LoVo (cell line): ENCODE results near the gene DCBLD2.

Source experiments
- DNase-seq: peaks from one replicate; pipeline ENCODE4 v3.0.0-alpha.2; 2016; ENCODE audit warnings: low spot score

Gene DCBLD2

GRCh38 chr3:98791341-98792325, 109.9 kb downstream of the DCBLD2 start:
- no peak for DNase-seq

GRCh38 chr3:98788651-98789050, 112.8 kb downstream of the DCBLD2 start:
- no peak for DNase-seq

GRCh38 chr3:98787181-98787580, 114.3 kb downstream of the DCBLD2 start:
- no peak for DNase-seq

GRCh38 chr3:98786364-98787006, 115.0 kb downstream of the DCBLD2 start:
- DNase-seq, result no peak

- no peak for DNase-seq
These were observed 116.6 kb downstream of the DCBLD2 start for GRCh38 chr3:98784666-98785600.

- DNase-seq, result no peak
These were observed 117.5 kb downstream of the DCBLD2 start for GRCh38 chr3:98784042-98784441.

- DNase-seq, result no peak
These were observed 118.5 kb downstream of the DCBLD2 start for GRCh38 chr3:98782824-98783500.

GRCh38 chr3:98780343-98780742, 121.2 kb downstream of the DCBLD2 start:
- DNase-seq, result no peak

- DNase-seq, result no peak
These were observed 121.8 kb downstream of the DCBLD2 start for GRCh38 chr3:98779541-98780335.

- DNase-seq, result no peak
These were observed 122.6 kb downstream of the DCBLD2 start for GRCh38 chr3:98778852-98779413.

GRCh38 chr3:98778383-98778782, 123.1 kb downstream of the DCBLD2 start:
- DNase-seq, result no peak

- no peak for DNase-seq
These were observed 123.7 kb downstream of the DCBLD2 start for GRCh38 chr3:98777801-98778220.

GRCh38 chr3:98777286-98777685, 124.2 kb downstream of the DCBLD2 start:
- no peak for DNase-seq

- DNase-seq, result no peak
These were observed 125.4 kb downstream of the DCBLD2 start for GRCh38 chr3:98776140-98776493.

- no peak for DNase-seq
These were observed 125.9 kb downstream of the DCBLD2 start for GRCh38 chr3:98775459-98776139.

GRCh38 chr3:98772022-98772421, 129.5 kb downstream of the DCBLD2 start:
- no peak for DNase-seq

GRCh38 chr3:98770261-98771039, 131.0 kb downstream of the DCBLD2 start:
- no peak for DNase-seq

- no peak for DNase-seq
These were observed 132.0 kb downstream of the DCBLD2 start for GRCh38 chr3:98769448-98769847.

GRCh38 chr3:98768961-98769360, 132.5 kb downstream of the DCBLD2 start:
- DNase-seq, result no peak
